T-helper 1 cell (primary cell): ENCODE results near the gene L3MBTL3.
A peak's percentile ranks its signal among the peaks of the same experiment; 100 is the strongest.
"Not testable (repeated sequence)": the region's sequence is repeated elsewhere in the genome, so short reads cannot be mapped to it uniquely, and the experiment has no call there.

ENCODE experiments used
- DNase-seq, 5 donors: peaks; one replicate each; pipeline ENCODE4 v3.0.0-alpha.2; 2012 to 2020

The L3MBTL3 gene

GRCh38 chr6:130076512-130076911, 58.1 kb downstream of the L3MBTL3 start:
- DNase-seq: peak in 1 of 5 donors; percentile 15

GRCh38 chr6:130090796-130091195, 72.4 kb downstream of the L3MBTL3 start:
- no peak for DNase-seq

- DNase-seq: no peak
These were observed 75.2 kb downstream of the L3MBTL3 start for GRCh38 chr6:130093546-130093945.

GRCh38 chr6:130098317-130098716, 79.9 kb downstream of the L3MBTL3 start:
- no peak for DNase-seq

GRCh38 chr6:130099119-130099518, 80.7 kb downstream of the L3MBTL3 start:
- no peak for DNase-seq

GRCh38 chr6:130105996-130106704, 87.8 kb downstream of the L3MBTL3 start:
- DNase-seq: no peak

GRCh38 chr6:130107710-130108109, 89.3 kb downstream of the L3MBTL3 start:
- DNase-seq: no peak

GRCh38 chr6:130111031-130111430, 92.7 kb downstream of the L3MBTL3 start:
- no peak for DNase-seq

- DNase-seq: no peak
These were observed 94.9 kb downstream of the L3MBTL3 start for GRCh38 chr6:130113201-130113710.

- no peak for DNase-seq
These were observed 96.7 kb downstream of the L3MBTL3 start for GRCh38 chr6:130115036-130115435.

- DNase-seq: no peak
These were observed 97.9 kb downstream of the L3MBTL3 start for GRCh38 chr6:130116273-130116672.

- DNase-seq: not testable (repeated sequence)
These were observed 98.9 kb downstream of the L3MBTL3 start for GRCh38 chr6:130117187-130117701.

GRCh38 chr6:130118236-130118635, 99.9 kb downstream of the L3MBTL3 start:
- DNase-seq: no peak

- no peak for DNase-seq
These were observed 100.8 kb downstream of the L3MBTL3 start for GRCh38 chr6:130119211-130119610.

- no peak for DNase-seq
These were observed 102.3 kb downstream of the L3MBTL3 start for GRCh38 chr6:130120731-130121130.

GRCh38 chr6:130122243-130122642, 103.9 kb downstream of the L3MBTL3 start:
- no peak for DNase-seq

- DNase-seq: no peak
These were observed 108.8 kb downstream of the L3MBTL3 start for GRCh38 chr6:130127195-130127594.

GRCh38 chr6:130128326-130128725, 109.9 kb downstream of the L3MBTL3 start:
- no peak for DNase-seq

- DNase-seq: no peak
These were observed 111.4 kb downstream of the L3MBTL3 start for GRCh38 chr6:130129762-130130246.

- peak in 3 of 5 donors; percentile 18 to 94 (median 34) for DNase-seq
These were observed 113.9 kb downstream of the L3MBTL3 start for GRCh38 chr6:130132286-130132701.

GRCh38 chr6:130134582-130134981, 116.2 kb downstream of the L3MBTL3 start:
- DNase-seq: peak in 1 of 5 donors; percentile 70

GRCh38 chr6:130136798-130137197, 118.4 kb downstream of the L3MBTL3 start:
- DNase-seq: no peak

- DNase-seq: peak in 1 of 5 donors; percentile 63
These were observed 119.9 kb downstream of the L3MBTL3 start for GRCh38 chr6:130138116-130138908.

GRCh38 chr6:130138909-130139242, 120.5 kb downstream of the L3MBTL3 start:
- no peak for DNase-seq
